Cardiac ventricle fibroblast (primary cell): Measurements from ENCODE around the gene ABL1. TPM values are rescaled to one million over a fixed set of nuclear protein-coding genes. Genes with fewer than 3 reads are reported as not detected.

Experiments used
- total RNA-seq: library from RNA; depleted of rRNA; stranded (reverse); fragments of >200 nt; gene quantifications from 2 replicates; pipeline ENCODE4 v1.2.3, GENCODE V29; 2015

The ABL1 gene
- total RNA-seq, result 75.1 and 81.1 TPM in 2 replicates

DNA sequence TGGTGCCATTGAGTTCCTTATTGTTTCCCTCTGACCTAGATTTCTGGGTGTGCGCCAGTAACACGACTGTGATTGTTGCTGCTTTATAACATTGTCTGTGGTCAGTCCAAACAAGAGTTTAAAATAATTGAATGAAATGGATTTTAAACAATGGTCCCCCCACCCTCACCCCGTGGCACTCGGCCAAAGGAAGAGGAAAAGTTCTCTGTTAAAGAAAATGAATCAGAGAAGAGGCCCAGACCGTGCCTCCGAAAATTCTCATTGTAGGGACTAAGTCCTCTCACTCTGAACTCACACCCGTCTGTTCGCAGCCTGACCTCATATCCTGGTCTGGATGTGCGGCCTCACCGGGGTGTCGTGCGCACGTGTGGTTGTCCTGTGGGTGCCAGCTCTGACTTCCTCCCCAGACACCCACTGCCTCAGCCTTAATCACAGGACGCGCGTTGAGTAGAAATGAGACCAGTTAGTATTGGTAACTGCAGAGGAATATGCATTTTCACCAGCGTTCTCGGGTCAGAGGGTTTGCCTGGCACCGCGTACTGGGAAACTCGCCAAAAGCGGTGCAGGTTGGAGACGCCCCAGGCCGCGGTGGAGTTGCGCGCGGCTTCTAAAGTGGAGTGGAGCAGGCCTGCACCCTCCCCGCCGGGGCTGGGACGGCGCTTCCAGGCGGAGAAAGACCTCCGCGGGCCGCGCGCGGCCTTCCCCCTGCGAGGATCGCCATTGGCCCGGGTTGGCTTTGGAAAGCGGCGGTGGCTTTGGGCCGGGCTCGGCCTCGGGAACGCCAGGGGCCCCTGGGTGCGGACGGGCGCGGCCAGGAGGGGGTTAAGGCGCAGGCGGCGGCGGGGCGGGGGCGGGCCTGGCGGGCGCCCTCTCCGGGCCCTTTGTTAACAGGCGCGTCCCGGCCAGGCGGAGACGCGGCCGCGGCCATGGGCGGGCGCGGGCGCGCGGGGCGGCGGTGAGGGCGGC, at the start of gene ABL1:
ABL1 (plus strand) TSS at position 884 of the 966 bp plus-strand sequence. CDS start 193 bp downstream, outside the sequence.

DNA sequence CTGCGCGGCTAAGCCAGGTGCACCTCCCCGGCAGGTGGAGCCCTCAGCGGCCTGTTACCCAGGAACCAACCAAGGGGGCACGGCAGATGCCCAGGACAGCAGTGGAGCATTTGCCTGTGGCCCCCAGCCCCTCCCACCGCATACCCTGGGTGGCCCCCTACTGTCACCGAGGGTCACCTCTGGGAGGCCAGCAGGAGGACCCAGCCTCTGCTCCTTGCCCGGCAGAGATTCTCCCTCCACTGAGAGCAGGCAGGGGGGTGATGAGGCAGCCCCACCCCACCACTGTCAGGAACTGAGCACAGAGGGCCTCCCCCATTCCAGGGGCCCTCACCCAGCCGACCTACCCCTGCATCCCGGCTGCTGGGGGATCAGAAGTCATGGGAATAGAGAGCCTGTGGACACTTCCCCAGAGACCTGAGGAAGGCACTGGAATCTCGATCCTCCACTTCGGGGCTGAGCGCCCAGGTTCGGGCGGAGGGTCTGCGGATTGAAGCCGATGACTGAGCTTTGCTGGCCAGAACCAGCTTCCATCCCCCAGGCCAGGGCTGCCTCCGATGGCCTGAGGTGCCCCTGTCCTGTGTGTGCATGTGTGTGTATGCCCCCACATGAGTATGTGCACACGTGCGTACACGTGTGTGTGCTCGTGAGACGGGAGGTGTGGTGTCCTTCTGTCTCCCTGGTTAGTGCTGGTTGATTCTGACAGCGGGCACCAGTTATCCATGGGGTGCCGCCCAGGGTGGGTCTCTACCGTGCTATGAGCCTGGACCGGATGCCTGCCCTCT, 61.4 kb downstream of the ABL1 start, which contains the start of gene QRFP:
QRFP (minus strand) TSS at position 580 of the 782 bp plus-strand sequence. CDS start 2,974 bp downstream, outside the sequence.

Other genes starting within 250 kb of the ABL1 start
- not detected in 2 replicates for gene PRDM12, start 170.7 kb upstream of the ABL1 start, total RNA-seq
- gene EXOSC2, start 141.5 kb upstream of the ABL1 start, total RNA-seq, result 16.9 and 19.7 TPM in 2 replicates
- not detected in 2 replicates for gene QRFP, start 61.6 kb downstream of the ABL1 start, total RNA-seq
- 0.15 and 0.62 TPM in 2 replicates for gene FIBCD1, start 104.0 kb downstream of the ABL1 start, total RNA-seq
- gene LAMC3, start 173.9 kb downstream of the ABL1 start, total RNA-seq, result 3.2 and 4.0 TPM in 2 replicates